Lung (tissue), 12 donors: ENCODE results near the gene CD27. TPM values are rescaled to one million over a fixed set of nuclear protein-coding genes. Genes with fewer than 3 reads are reported as not detected.
"Not testable (repeated sequence)": the region's sequence is repeated elsewhere in the genome, so short reads cannot be mapped to it uniquely, and the experiment has no call there.

Experiments
- ATAC-seq: fragments of 200-7000 bp; cut with Tn5 transposase; one replicate; pipeline ENCODE4 v1.9.1; 2020; ENCODE audit warnings: moderate number of reproducible peaks; ENCODE audit not compliant: insufficient read depth, low FRiP score
- DNase-seq, 3 donors: peaks; one replicate each; pipeline ENCODE4 v3.0.0-alpha.2; 2013 to 2017
- H3K27ac ChIP-seq, 2 donors: one replicate each; pipeline ENCODE4 v1.5.1; 2013; ENCODE audit warnings: mild to moderate bottlenecking in 2 of 2, moderate library complexity in 2 of 2, control low read depth in 1 of 2, inconsistent platforms in 1 of 2, low read depth in 1 of 2, low read length in 1 of 2
- H3K27me3 ChIP-seq, 3 donors: one replicate each; pipeline ENCODE4 v1.5.1; 2013; ENCODE audit warnings: low read length in 2 of 3; ENCODE audit not compliant: control insufficient read depth in 3 of 3, insufficient read depth in 3 of 3
- H3K36me3 ChIP-seq, 4 donors: one replicate each; pipeline ENCODE4 v1.5.1; 2013; ENCODE audit warnings: low read length in 4 of 4, mild to moderate bottlenecking in 1 of 4, moderate library complexity in 1 of 4; ENCODE audit not compliant: control insufficient read depth in 4 of 4, insufficient read depth in 4 of 4
- H3K4me1 ChIP-seq, 5 donors: one replicate each; pipeline ENCODE4 v1.5.1; 2013; ENCODE audit warnings: low read length in 5 of 5, mild to moderate bottlenecking in 2 of 5, moderate library complexity in 1 of 5; ENCODE audit not compliant: control insufficient read depth in 5 of 5, insufficient read depth in 5 of 5
- H3K4me3 ChIP-seq: one replicate; pipeline ENCODE4 v1.5.1; 2013; ENCODE audit warnings: mild to moderate bottlenecking, control low read depth, moderate library complexity
- H3K9ac ChIP-seq, 2 donors: one replicate each; pipeline ENCODE4 v1.5.1; 2013; ENCODE audit warnings: low read length in 2 of 2, control low read depth in 1 of 2; ENCODE audit not compliant: insufficient read depth in 1 of 2
- H3K9me3 ChIP-seq, 4 donors: one replicate each; pipeline ENCODE4 v1.5.1; 2013; ENCODE audit warnings: low read length in 3 of 4, mild to moderate bottlenecking in 1 of 4, moderate library complexity in 1 of 4; ENCODE audit not compliant: control insufficient read depth in 4 of 4, insufficient read depth in 3 of 4
- CTCF ChIP-seq: IDR thresholded peaks from 2 replicates; pipeline ENCODE4 v1.5.1; 2012; ENCODE audit warnings: mild to moderate bottlenecking; ENCODE audit errors: control extremely low read depth, extremely low read depth
- WGBS, 2 donors: extraction: QIAGEN DNeasy Blood & Tissue Kit; methylation state at CpG; one replicate each; pipeline ENCODE4 v1.1.7; 2013; 5-methylcytosine and 5-hydroxymethylcytosine counted together
- polyA plus RNA-seq, 2 donors: library from polyadenylated mRNA; stranded (reverse); fragments of 200-250 nt; gene quantifications; one replicate each; pipeline ENCODE4 v1.2.1, GENCODE V29; 2013
- total RNA-seq, 2 donors: library from RNA; depleted of rRNA in 1 of 2; stranded (reverse); fragments of >200 nt in 1 of 2; gene quantifications; one replicate each; pipeline ENCODE4 v1.2.1, GENCODE V29; 2014 to 2021
- donor health status: control.
- donor health status: control.
- donor health status: Bipolar disorder and iron deficiency.
- donor health status: healthy.
- donor health status: DM: yes; HTN: yes; CAD: no.

CD27 gene
- total and polyA plus RNA-seq, 4 donors, result 1.5 to 3.1 (median 1.9) TPM

GRCh38 chr12:6489449-6489848 lies 44.7 kb downstream of the CD27 start:
- DNase-seq, result no peak

GRCh38 chr12:6490673-6491072 lies 45.9 kb downstream of the CD27 start:
- peaks cover 0 to 12% (median under 1%) of the 10 kb centered on the region in 4 donors for H3K36me3 ChIP-seq
- not testable (repeated sequence) for H3K27me3 ChIP-seq, H3K4me3 ChIP-seq, ATAC-seq, H3K27ac ChIP-seq, H3K9ac ChIP-seq, H3K9me3 ChIP-seq, DNase-seq
- peaks cover 0 to 22% (median 8%) of the 10 kb centered on the region in 5 donors for H3K4me1 ChIP-seq
- 92 to 97% methylated on average over 1 of the region's 1 CpG for WGBS, 2 donors

More at GRCh38 chr12:6489449-6489848, 44.7 kb downstream of the CD27 start:
- TF ChIP-seq CTCF, result no peak
- H3K4me1 ChIP-seq, result peaks cover 0 to 10% (median 2%) of the 10 kb centered on the region in 5 donors
- WGBS, 2 donors, result 68 to 83% methylated on average over 4 of the region's 4 CpGs
- no peaks in the 10 kb centered on the region for H3K27me3 ChIP-seq
- H3K27ac ChIP-seq, result no peak overlapping the region
- no peak overlapping the region for H3K9ac ChIP-seq
- H3K4me3 ChIP-seq, result no peak overlapping the region
- no peaks in the 10 kb centered on the region for H3K9me3 ChIP-seq
- H3K36me3 ChIP-seq, result peaks cover 0 to 10% (median under 1%) of the 10 kb centered on the region in 4 donors
- no peak for ATAC-seq

GRCh38 chr12:6492838-6493496 lies 48.2 kb downstream of the CD27 start, which contains the start of gene MRPL51:
Gene MRPL51, minus strand, starts transcription at chr12:6493262. Its CDS starts 126 bp downstream, at chr12:6493136.
- Histone ChIP-seq H3K9ac (peak within 1 kb of the TSS; percentile 87 to 96), H3K4me3 (peak within 1 kb of the TSS; percentile 85), H3K27me3 (no peaks in the 10 kb centered on the region), H3K27ac (peak within 1 kb of the TSS; percentile 90 to 93), H3K4me1 (peaks cover 0 to 22% (median 8%) of the 10 kb centered on the region in 5 donors), H3K9me3 (no peaks in the 10 kb centered on the region), H3K36me3 (peaks cover 0 to 24% (median 6%) of the 10 kb centered on the region in 4 donors)
- TF ChIP-seq CTCF, result no peak
- DNase-seq (peak; percentile 96 to 99 (median 97)), ATAC-seq (peak; percentile 96)
- WGBS, 2 donors, result 0 to 1% methylated on average over 39 of the region's 39 CpGs

GRCh38 chr12:6493497-6494257 lies 48.9 kb downstream of the CD27 start, which contains the start of gene NCAPD2:
Gene NCAPD2, plus strand, starts transcription at chr12:6494102. Its CDS starts 997 bp downstream, at chr12:6495099.
- Histone ChIP-seq H3K4me1 (peaks cover 0 to 22% (median 8%) of the 10 kb centered on the region in 5 donors), H3K9ac (peak within 1 kb of the TSS; percentile 87 to 96), H3K27me3 (no peaks in the 10 kb centered on the region), H3K9me3 (no peaks in the 10 kb centered on the region), H3K4me3 (peak within 1 kb of the TSS; percentile 85), H3K36me3 (peaks cover 0 to 24% (median 6%) of the 10 kb centered on the region in 4 donors), H3K27ac (peak within 1 kb of the TSS; percentile 90 to 93)
- ATAC-seq (peak; percentile 95), DNase-seq (peak; percentile 97 to 98 (median 98))
- WGBS, 2 donors, result 0 to 1% methylated on average over 49 of the region's 49 CpGs
- TF ChIP-seq CTCF, result no peak
